ENCODE measurements around the gene NFIB.

DNA sequence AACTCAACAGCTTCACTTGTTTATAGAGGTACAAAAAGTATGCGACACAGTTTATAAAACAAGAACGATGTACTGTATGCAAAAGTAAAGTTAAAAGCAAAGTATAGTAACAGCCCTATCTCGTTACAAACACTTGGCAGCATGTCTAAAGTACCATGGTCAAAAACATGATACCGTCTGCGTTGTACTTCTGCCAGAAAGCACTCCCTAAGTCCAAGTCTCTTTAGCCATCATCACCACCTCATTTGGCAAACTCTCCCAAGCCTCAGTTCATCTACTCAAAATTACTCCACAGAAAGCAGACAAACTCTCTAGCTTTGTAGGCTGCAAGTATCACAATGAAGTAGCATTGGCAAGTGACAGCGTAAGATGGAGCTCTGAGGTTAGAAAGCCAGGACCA, 73.4 kb downstream of the NFIB start:
- TF ChIP-seq, protein P1, sequence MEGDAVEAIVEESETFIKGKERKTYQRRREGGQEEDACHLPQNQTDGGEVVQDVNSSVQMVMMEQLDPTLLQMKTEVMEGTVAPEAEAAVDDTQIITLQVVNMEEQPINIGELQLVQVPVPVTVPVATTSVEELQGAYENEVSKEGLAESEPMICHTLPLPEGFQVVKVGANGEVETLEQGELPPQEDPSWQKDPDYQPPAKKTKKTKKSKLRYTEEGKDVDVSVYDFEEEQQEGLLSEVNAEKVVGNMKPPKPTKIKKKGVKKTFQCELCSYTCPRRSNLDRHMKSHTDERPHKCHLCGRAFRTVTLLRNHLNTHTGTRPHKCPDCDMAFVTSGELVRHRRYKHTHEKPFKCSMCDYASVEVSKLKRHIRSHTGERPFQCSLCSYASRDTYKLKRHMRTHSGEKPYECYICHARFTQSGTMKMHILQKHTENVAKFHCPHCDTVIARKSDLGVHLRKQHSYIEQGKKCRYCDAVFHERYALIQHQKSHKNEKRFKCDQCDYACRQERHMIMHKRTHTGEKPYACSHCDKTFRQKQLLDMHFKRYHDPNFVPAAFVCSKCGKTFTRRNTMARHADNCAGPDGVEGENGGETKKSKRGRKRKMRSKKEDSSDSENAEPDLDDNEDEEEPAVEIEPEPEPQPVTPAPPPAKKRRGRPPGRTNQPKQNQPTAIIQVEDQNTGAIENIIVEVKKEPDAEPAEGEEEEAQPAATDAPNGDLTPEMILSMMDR (conservative IDR thresholded peaks at IDR 0.05), result no peak
- TF ChIP-seq EZH2 (IDR thresholded peaks at IDR 0.05; ENCODE audit: low read depth), result no peak

Measured in PC-9 (cell line).